Activated CD4-positive, alpha-beta T cell treated with anti-CD3 and anti-CD28 coated beads, Interleukin-2, amount 10 ng/mL, durations not matched to agents 24 days and 14 days (primary cell): ENCODE data around the gene EPHA1. TPM values are rescaled to one million over a fixed set of nuclear protein-coding genes. Genes with fewer than 3 reads are reported as not detected.
"Not testable (repeated sequence)": the region's sequence is repeated elsewhere in the genome, so short reads cannot be mapped to it uniquely, and the experiment has no call there.

ENCODE experiments used
- DNase-seq: peaks from one replicate; pipeline ENCODE4 v3.0.0; 2022
- H3K27ac Mint-ChIP-seq: one replicate; pipeline ENCODE4 v1.8.0; 2022; ENCODE audit warnings: mild to moderate bottlenecking, mixed read lengths
- H3K27me3 Mint-ChIP-seq: one replicate; pipeline ENCODE4 v1.8.0; 2022; ENCODE audit warnings: mixed read lengths
- H3K36me3 Mint-ChIP-seq: one replicate; pipeline ENCODE4 v1.8.0; 2022; ENCODE audit warnings: low read depth, mild to moderate bottlenecking, mixed read lengths
- H3K4me1 Mint-ChIP-seq: one replicate; pipeline ENCODE4 v1.8.0; 2021; ENCODE audit warnings: mixed read lengths
- H3K4me3 Mint-ChIP-seq: one replicate; pipeline ENCODE4 v1.8.0; 2022; ENCODE audit warnings: mild to moderate bottlenecking, moderate library complexity, mixed read lengths
- H3K9me3 Mint-ChIP-seq: one replicate; pipeline ENCODE4 v1.8.0; 2021; ENCODE audit warnings: mixed read lengths
- intact Hi-C: fragments of 100-400 bp; cut with micrococcal nuclease; formaldehyde crosslinking; loops from one replicate; pipeline ENCODE4 v1.15.1; 2023
- total RNA-seq: library from RNA; stranded (reverse); gene quantifications from 2 replicates; pipeline ENCODE4 v1.2.3, GENCODE V29; 2022

EPHA1 gene
- total RNA-seq, 1 donor from 2014 or later = 0.09 TPM

- H3K4me3 Mint-ChIP-seq, intact Hi-C loops, H3K27ac Mint-ChIP-seq, DNase-seq, H3K36me3 Mint-ChIP-seq, H3K9me3 Mint-ChIP-seq, H3K4me1 Mint-ChIP-seq: not testable (repeated sequence)
- H3K27me3 Mint-ChIP-seq = peaks cover 13% of the 10 kb centered on the region
Measured at GRCh38 chr7:143420624-143421023, 12.0 kb upstream of the EPHA1 start.

GRCh38 chr7:143419880-143420279 is 11.2 kb upstream of the EPHA1 start:
- no peak overlapping the region for H3K27ac Mint-ChIP-seq
- DNase-seq = no peak
- intact Hi-C loops = loop anchor here (5.0 kb wide), 1 partner anchor 118 kb away; no protein-coding TSS in a partner anchor
- no peak overlapping the region for H3K4me3 Mint-ChIP-seq
- H3K36me3 Mint-ChIP-seq = no peaks in the 10 kb centered on the region
- H3K27me3 Mint-ChIP-seq = peaks cover 16% of the 10 kb centered on the region
- H3K4me1 Mint-ChIP-seq = peaks cover 2% of the 10 kb centered on the region
- no peaks in the 10 kb centered on the region for H3K9me3 Mint-ChIP-seq

- no peak for DNase-seq
- no peaks in the 10 kb centered on the region for H3K36me3 Mint-ChIP-seq
- H3K27ac Mint-ChIP-seq = no peak overlapping the region
- intact Hi-C loops = loop anchor here (5.0 kb wide), 1 partner anchor 117 kb away; no protein-coding TSS in a partner anchor
- no peaks in the 10 kb centered on the region for H3K9me3 Mint-ChIP-seq
- peaks cover 16% of the 10 kb centered on the region for H3K27me3 Mint-ChIP-seq
- peaks cover 2% of the 10 kb centered on the region for H3K4me1 Mint-ChIP-seq
- no peak overlapping the region for H3K4me3 Mint-ChIP-seq
Measured at GRCh38 chr7:143418681-143419458, 10.2 kb upstream of the EPHA1 start.

DNA sequence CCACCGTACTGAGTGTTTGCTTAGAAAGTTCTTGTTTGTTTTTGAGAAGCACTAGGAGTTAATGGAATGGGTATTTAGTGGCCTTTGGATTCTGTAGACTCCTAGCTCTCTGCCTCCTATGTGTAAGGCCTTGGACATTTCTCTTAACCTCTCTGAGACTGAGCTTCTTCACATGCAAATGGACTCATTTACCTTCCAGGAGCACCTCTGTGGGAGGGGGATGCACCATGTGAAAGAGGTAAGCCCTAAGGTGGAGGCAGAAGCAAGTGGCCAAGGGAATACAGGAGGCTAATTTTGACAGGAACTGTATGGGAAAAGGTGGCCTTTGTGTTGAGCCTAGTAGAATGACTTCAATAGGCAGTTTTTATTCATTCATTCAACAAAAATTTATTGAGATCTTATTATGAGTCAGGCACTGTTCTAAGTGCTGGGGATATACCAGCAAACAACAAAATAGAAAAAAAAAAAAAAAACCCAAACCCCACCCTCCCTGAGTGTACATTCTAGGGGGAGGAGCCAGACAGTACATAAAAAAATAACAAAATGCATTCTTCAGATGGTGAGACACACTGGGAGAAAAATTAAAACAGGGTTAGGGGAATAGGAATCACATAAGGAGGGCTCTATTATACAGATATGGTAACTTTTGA is 9.2 kb upstream of the EPHA1 start:
- DNase-seq = no peak
- no peaks in the 10 kb centered on the region for H3K36me3 Mint-ChIP-seq
- H3K27me3 Mint-ChIP-seq = peaks cover 16% of the 10 kb centered on the region
- intact Hi-C loops = loop anchor here (5.0 kb wide), 1 partner anchor 116 kb away; no protein-coding TSS in a partner anchor
- H3K27ac Mint-ChIP-seq = no peak overlapping the region
- no peak overlapping the region for H3K4me3 Mint-ChIP-seq
- H3K4me1 Mint-ChIP-seq = peaks cover 2% of the 10 kb centered on the region
- no peaks in the 10 kb centered on the region for H3K9me3 Mint-ChIP-seq

DNA sequence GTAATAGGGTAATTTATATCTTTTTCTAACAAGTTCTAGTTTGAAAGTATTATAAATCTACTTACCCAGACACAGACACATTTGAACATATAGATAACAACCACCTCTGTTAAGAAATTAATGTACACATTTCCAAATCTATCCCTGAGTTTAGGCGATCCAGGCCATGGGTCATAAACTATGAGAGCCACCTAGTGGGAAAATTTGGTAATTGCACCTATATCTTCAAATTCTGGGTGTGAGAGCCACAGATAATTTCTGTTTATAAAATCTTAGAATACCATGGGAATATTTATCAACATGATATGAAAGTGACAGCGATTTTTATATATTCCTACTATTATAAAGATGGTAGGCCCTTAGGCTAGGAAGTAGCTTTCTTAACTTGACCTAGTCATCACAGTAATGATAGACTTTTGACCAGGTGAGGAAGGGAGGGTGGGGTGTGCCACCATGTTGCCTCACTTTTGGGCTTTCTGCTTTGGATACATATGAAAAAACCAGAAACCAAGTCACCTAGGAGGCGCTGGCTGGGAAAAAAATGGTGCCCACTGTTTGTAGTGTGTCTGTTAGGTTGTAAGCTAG is 8.0 kb upstream of the EPHA1 start:
- Mint-ChIP-seq H3K27ac (no peak overlapping the region), H3K27me3 (peaks cover 16% of the 10 kb centered on the region), H3K4me1 (peaks cover 2% of the 10 kb centered on the region), H3K4me3 (no peak overlapping the region), H3K9me3 (no peaks in the 10 kb centered on the region), H3K36me3 (no peaks in the 10 kb centered on the region)
- intact Hi-C loops = loop anchor here (1.0 to 5.0 kb wide), 3 partner anchors 36 to 176 kb away; no protein-coding TSS in a partner anchor
- DNase-seq = peak; percentile 80

GRCh38 chr7:143415742-143416397 is 7.2 kb upstream of the EPHA1 start:
- Mint-ChIP-seq H3K4me1 (peaks cover 2% of the 10 kb centered on the region), H3K36me3 (no peaks in the 10 kb centered on the region), H3K4me3 (no peak overlapping the region), H3K27ac (no peak overlapping the region), H3K9me3 (no peaks in the 10 kb centered on the region), H3K27me3 (peaks cover 16% of the 10 kb centered on the region)
- DNase-seq = no peak
- intact Hi-C loops = loop anchor here (1.0 to 5.0 kb wide), 3 partner anchors 36 to 176 kb away; no protein-coding TSS in a partner anchor

- not testable (repeated sequence) for H3K27ac Mint-ChIP-seq, DNase-seq, H3K36me3 Mint-ChIP-seq, H3K9me3 Mint-ChIP-seq, H3K4me1 Mint-ChIP-seq, H3K4me3 Mint-ChIP-seq
- intact Hi-C loops = loop anchor here (5.0 kb wide), 1 partner anchor 113 kb away; no protein-coding TSS in a partner anchor
- H3K27me3 Mint-ChIP-seq = peaks cover 17% of the 10 kb centered on the region
Measured at GRCh38 chr7:143415209-143415608, 6.6 kb upstream of the EPHA1 start.

DNA sequence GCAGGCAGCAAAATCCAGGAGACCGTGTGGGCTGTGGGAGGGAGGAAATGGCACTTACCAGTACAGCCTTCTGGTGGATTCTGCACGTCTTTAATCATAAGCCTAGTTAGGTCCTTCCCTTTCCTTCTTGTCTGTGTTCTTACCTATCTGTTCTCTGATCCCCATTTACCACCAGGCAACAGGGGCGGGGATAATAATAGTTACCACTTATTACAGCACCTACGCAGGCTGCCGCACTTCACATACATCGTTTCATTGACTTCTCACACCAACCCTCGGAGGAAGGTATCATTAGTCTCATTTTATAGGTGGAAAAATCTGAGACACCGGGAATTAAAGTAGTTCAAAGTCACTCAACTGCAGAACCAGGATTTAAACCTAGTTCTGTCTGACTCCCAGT is 4.5 kb upstream of the EPHA1 start:
- Mint-ChIP-seq H3K4me1 (peaks cover 19% of the 10 kb centered on the region), H3K36me3 (no peaks in the 10 kb centered on the region), H3K27me3 (peaks cover 10% of the 10 kb centered on the region), H3K9me3 (no peaks in the 10 kb centered on the region), H3K4me3 (no peak overlapping the region), H3K27ac (no peak overlapping the region)
- no peak for DNase-seq
- intact Hi-C loops = no loop called here

DNA sequence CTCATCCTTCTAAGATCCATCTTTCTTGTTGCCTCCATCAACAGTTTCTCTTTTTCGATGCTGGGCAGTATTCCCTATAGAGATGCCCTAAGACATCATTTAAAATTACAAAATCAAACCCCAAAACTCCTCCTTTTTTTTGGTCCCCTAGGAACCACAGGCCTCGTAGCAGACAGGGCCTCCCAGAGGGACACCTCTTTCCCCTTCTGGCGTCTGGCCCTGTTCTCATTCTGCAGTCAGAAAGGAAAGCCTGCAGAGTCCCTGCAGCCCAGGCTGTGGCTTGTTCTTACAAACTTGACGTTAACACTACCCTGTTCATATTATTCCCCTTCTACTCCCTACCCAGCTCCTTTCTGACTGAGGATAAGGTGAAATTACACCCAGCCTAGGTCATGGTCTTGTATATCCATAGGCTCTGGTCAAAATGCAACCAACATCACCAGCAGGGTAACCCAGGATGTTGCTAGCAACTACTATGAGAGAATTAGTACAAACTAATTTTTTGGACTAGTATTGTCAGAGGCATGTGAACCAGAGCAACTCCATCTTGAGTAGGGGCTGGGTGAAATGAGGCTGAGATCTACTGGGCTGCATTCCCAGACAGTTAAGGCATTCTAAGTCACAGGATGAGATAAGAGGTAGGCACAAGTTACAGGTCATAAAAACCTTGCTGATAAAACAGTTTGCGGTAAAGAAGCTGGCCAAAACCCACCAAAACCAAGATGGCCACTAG is 3.5 kb upstream of the EPHA1 start:
- DNase-seq = no peak
- Mint-ChIP-seq H3K36me3 (no peaks in the 10 kb centered on the region), H3K27ac (no peak overlapping the region), H3K27me3 (peaks cover 16% of the 10 kb centered on the region), H3K9me3 (no peaks in the 10 kb centered on the region), H3K4me3 (no peak overlapping the region), H3K4me1 (peaks cover 28% of the 10 kb centered on the region)
- intact Hi-C loops = no loop called here

DNA sequence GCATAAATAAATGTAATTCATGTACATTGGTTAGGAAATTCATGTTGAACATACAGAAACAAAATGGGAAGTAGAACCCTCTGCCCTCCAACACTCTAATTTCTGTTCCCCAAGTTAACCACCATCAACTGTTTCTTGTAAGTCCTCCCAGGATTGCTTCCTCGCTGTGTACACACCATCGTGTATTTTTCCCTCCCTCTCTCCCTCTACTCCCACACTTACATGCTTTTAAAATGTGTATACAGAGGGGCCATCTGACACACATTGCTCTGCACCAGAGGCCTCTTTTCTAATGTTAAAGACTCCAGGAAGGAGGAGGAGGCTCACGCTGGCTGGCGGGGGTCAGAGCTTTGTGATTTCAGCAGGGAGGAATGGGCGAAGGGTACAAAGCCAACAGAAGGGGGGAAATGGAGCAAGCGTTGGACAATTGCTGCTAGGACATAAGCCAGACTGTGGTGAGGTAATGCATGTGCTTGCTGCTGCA is 1.9 kb upstream of the EPHA1 start:
- Mint-ChIP-seq H3K27ac (no peak overlapping the region), H3K36me3 (no peaks in the 10 kb centered on the region), H3K9me3 (no peaks in the 10 kb centered on the region), H3K4me3 (peak overlapping the region; percentile 49), H3K27me3 (peaks cover 17% of the 10 kb centered on the region), H3K4me1 (peaks cover 28% of the 10 kb centered on the region)
- intact Hi-C loops = no loop called here
- DNase-seq = no peak

DNA sequence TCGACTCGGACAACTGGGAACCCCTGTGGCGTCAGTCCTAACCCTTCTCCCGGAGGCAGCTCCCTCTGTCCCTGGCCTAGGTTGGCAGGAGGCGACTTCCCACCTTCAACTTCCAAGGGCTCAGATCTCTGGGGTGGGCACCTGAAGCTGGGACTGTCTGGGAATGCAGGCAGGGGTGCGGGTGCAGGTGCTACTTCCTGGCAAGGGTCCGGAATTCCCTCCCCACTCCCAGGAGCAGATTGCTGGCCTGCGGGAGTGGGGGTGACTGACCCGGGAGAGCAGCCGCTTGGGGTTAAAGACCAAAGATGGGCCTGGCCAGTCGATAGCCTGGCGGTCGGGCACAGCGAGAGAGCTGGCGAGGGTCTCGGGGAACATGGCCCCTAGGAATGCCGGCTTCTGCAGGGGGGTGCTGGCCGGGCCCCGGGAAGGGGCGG is 387 bp downstream of the EPHA1 start:
- Mint-ChIP-seq H3K27ac (no peak overlapping the region), H3K4me1 (peaks cover 29% of the 10 kb centered on the region), H3K27me3 (peaks cover 15% of the 10 kb centered on the region), H3K36me3 (no peaks in the 10 kb centered on the region), H3K9me3 (no peaks in the 10 kb centered on the region), H3K4me3 (peak overlapping the region; percentile 74)
- no peak for DNase-seq
- intact Hi-C loops = loop anchor here (5.0 kb wide), 1 partner anchor 41 kb away; no protein-coding TSS in a partner anchor

DNA sequence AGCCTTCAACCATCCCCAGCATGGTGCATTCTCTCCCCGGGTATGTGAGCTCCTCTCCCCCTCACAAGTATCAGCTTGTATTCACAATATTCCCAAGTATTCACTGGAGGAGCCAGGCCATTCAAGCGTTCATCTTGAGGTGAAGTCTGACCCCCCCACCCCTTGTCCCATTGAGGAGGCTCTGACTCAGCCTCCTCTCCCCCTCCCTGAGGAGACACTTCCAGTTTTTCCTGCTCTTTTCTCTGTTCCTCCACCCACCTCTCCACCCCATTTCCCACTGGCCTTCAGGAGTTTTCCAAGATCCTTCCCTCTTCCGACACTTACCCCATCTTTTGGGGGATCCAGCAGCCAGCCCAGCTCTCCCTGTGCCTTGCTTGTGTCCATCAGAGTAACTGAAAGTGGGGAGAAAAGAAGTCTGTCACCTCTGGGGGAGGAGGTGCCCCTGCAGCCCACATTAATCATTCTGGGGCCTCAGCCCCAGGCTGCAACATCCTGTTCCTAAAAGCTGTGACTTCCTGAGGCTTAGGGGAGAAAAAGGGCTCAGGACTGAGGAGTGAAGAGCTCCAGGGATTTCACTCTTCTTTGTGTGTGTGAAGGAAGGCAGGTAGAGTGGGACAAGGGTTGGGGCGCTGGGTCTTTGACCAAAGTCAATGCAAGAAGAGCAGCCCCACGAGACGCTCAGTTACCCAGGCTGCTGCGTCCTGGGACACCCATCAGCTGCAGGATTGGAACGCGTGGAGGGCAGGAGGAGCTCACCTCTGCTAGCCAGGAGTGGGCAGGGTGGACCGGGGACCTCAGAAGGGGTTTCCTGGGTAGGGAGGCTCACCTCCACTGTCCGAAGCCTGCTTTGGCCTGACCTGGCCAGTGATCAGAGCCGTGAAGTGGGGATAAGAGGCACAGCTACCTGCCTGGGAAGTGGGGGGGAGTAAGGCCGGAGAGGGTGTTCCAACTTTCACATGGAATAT is 1.1 kb downstream of the EPHA1 start:
- no peaks in the 10 kb centered on the region for H3K9me3 Mint-ChIP-seq
- H3K27ac Mint-ChIP-seq = peak overlapping the region; percentile 46
- H3K27me3 Mint-ChIP-seq = peaks cover 15% of the 10 kb centered on the region
- H3K36me3 Mint-ChIP-seq = no peaks in the 10 kb centered on the region
- peaks cover 29% of the 10 kb centered on the region for H3K4me1 Mint-ChIP-seq
- intact Hi-C loops = loop anchor here (2.0 to 5.0 kb wide), 2 partner anchors 27 to 40 kb away; partner anchors contain the start of gene ZYX
- peak; percentile 75 for DNase-seq
- H3K4me3 Mint-ChIP-seq = peak overlapping the region; percentile 74
